Measurements from ENCODE around the gene PLA2G4A.

GRCh38 chr1:186843226-186843625 lies 14.5 kb downstream of the PLA2G4A start:
- TF ChIP-seq POLR2AphosphoS5 (IDR thresholded peaks at IDR 0.05): no peak
- TF ChIP-seq CTCF (IDR thresholded peaks at IDR 0.05): no peak

Measured in sigmoid colon (tissue), 4 donors.